Activated CD4-positive, alpha-beta T cell treated with anti-CD3 and anti-CD28 coated beads for 1 hour (primary cell): ENCODE data around the gene NLK.
"Not testable (repeated sequence)": the region's sequence is repeated elsewhere in the genome, so short reads cannot be mapped to it uniquely, and the experiment has no call there.

Experiments used
- DNase-seq: peaks from one replicate; pipeline ENCODE4 v3.0.0-alpha.2; 2020

Gene NLK

GRCh38 chr17:28236033-28236653 is 193.7 kb downstream of the NLK start:
- not testable (repeated sequence) for DNase-seq

GRCh38 chr17:28238547-28239270 is 196.2 kb downstream of the NLK start:
- DNase-seq, result not testable (repeated sequence)

DNA sequence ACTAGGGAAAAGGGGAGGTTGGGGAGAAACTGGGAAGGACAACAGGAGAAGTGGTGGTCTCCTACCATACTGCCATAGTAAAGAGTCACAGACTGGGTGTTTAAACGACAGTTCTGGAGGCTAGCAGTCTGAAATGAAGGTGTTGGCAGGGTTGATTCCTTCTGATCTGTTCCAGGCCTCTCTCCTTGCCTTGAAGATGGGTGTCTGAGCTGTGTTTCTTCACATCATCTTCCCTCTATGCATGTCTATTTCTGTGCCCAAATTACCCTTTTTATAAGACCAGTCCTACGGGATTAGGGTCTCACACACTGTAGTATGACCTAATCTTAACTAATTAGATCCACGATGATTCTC is 196.8 kb downstream of the NLK start:
- no peak for DNase-seq

DNA sequence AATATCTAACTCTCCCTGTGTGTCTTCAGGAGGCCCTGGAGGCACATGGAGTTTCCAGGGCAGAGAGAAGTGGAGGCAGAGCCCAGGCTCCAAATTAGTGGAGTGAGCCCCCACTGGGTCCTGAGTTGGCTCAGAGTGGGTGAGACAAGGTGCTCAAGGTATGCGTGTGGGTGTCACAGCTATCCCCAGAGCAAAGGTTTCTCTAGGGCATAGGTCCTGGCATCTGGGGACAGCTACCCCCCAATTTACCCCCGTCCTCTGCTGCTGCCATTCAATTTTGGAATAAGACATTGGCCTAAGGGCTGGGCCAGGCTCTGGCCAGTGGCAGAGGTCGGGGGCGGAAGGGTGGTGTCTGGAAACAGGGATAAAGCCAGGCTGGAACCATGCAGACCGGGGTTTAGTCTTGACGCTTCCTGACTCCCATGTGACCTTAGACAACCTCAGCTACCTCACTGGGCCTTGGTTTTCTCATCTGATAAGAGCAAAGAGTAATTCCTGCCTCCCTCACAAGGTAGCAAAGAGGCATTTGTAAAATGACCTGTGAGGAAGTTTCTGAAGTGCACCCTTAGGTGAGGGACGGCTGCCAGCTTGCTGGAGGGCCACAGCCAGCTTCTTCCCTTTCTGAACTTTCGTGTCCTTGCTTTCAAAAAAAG is 198.3 kb downstream of the NLK start:
- no peak for DNase-seq

DNA sequence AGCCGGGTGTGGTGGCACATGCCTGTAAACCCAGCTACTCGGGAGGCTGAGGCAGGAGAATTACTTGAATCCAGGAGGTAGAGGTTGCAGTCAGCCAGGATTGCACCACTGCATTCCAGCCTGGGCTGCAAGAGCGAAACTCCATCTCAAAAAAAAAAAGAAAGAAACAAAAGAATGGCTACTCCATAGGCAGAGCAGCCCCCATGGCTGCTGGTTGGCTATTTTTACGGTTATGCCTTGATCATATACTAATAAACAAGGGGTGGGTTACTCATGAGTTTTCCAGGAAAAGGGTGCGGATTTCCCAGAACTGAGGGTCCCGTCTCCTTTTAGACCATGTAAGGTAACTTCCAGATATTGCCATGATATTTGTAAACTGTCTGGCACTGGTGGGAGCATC is 200.3 kb downstream of the NLK start:
- no peak for DNase-seq

- not testable (repeated sequence) for DNase-seq
Observed at GRCh38 chr17:28243268-28243667, 200.8 kb downstream of the NLK start.

GRCh38 chr17:28244446-28244845 is 202.0 kb downstream of the NLK start:
- DNase-seq, result no peak
